ENCODE measurements around the gene FAM20B.

DNA sequence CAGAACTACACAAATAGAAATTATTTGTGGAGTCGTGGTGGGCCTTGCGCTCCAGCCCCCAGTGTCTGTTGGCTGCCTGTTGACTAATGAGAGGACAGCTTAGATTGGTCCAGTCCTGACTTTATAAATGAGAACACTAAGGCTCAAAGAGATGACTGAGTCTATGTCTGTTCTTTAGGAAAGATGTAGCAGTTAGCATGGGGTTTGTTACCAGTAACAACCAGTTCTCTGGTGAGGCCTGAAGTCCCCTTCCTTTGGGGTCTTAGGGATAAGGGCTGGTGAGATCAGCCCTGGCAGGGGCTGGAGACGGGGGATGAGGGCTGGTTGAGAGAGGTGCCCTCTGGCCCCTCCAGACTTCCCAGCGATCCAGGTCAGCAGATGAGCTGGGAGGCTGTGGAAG lies 65.2 kb downstream of the FAM20B start:
- no peak for TF ChIP-seq ZNF274 (IDR thresholded peaks at IDR 0.05; ENCODE audit: low read depth, low read length)
- no peak for TF ChIP-seq YY1 (IDR thresholded peaks at IDR 0.05; ENCODE audit: insufficient read depth, insufficient read length)
- TF ChIP-seq SUZ12 (IDR thresholded peaks at IDR 0.05; ENCODE audit: extremely low read depth, insufficient read depth, insufficient read length): no peak

Data from NT2/D1 (cell line).